SK-N-SH (cell line): ENCODE results near the gene QSOX2. TPM values are rescaled to one million over a fixed set of nuclear protein-coding genes. Genes with fewer than 3 reads are reported as not detected.

Experiments used
- CTCF ChIA-PET: fragments of 300-600, 350-600 bp; formaldehyde crosslinking; extraction: SDS; loops from one replicate; lab custom pipeline; 2021; lab: Yijun Ruan, JAX
- POLR2A ChIA-PET: fragments of 350-600 bp; sonication (Branson Sonifier 250); formaldehyde crosslinking; extraction: SDS; loops from one replicate; lab custom pipeline; 2020; ENCODE audit warnings: antibody characterized with exemption, inconsistent platforms; lab: Yijun Ruan, JAX
- DNase-seq: peaks from one replicate; pipeline ENCODE4 v3.0.0; 2012
- H2AFZ ChIP-seq: fragments of 200-600 bp; sonication (generic); 2 replicates; pipeline ENCODE4 v1.8.1; 2016; ENCODE audit warnings: antibody characterized with exemption, mild to moderate bottlenecking, low read depth
- H3F3A ChIP-seq: fragments of 200-600 bp; sonication (generic); replicated peaks from 2 replicates; pipeline ENCODE3; 2016; ENCODE audit warnings: antibody characterized with exemption, mild to moderate bottlenecking; ENCODE audit not compliant: insufficient read depth
- H3K27ac ChIP-seq, 2 experiments: fragments of 200-500 bp in 1 of 2; fragments of 200-600 bp in 1 of 2; sonication (Bioruptor generic) in 1 of 2; sonication (generic), shearing (Covaris generic) in 1 of 2; 2 replicates each; pipeline versions ENCODE4 v1.5.1 to v1.6.1; 2014 to 2016; ENCODE audit warnings: low read depth in 2 of 2, inconsistent platforms in 1 of 2, low read length in 1 of 2, mild to moderate bottlenecking in 1 of 2, mixed read lengths in 1 of 2
- H3K27me3 ChIP-seq: fragments of 200-600 bp; sonication (generic), shearing (Covaris generic); 2 replicates; pipeline ENCODE4 v1.6.1; 2016; ENCODE audit warnings: mixed run types; ENCODE audit not compliant: insufficient read depth
- H3K36me3 ChIP-seq, 2 experiments: fragments of 200-500 bp in 1 of 2; fragments of 200-600 bp in 1 of 2; sonication (Bioruptor generic) in 1 of 2; sonication (generic) in 1 of 2; replicated peaks in 1 of 2; 2 replicates each; pipeline versions ENCODE3 to v1.5.1; 2014 to 2016; ENCODE audit warnings: low read length in 1 of 2, mild to moderate bottlenecking in 1 of 2; ENCODE audit not compliant: insufficient read depth in 2 of 2, control insufficient read depth in 1 of 2
- H3K4me1 ChIP-seq, 2 experiments: fragments of 200-500 bp in 1 of 2; fragments of 200-600 bp in 1 of 2; sonication (Bioruptor generic) in 1 of 2; sonication (generic), shearing (Covaris generic) in 1 of 2; 2 replicates each; pipeline versions ENCODE4 v1.5.1 to v1.6.1; 2014 to 2016; ENCODE audit warnings: low read depth in 1 of 2, low read length in 1 of 2, mixed run types in 1 of 2; ENCODE audit not compliant: insufficient read depth in 2 of 2, control insufficient read depth in 1 of 2
- H3K4me2 ChIP-seq: fragments of 200-600 bp; sonication (generic), shearing (Covaris generic); 2 replicates; pipeline ENCODE4 v1.6.1; 2017; ENCODE audit warnings: mixed run types
- H3K4me3 ChIP-seq, 2 experiments: fragments of 200-500 bp in 1 of 2; fragments of 200-600 bp in 1 of 2; sonication (Bioruptor generic) in 1 of 2; sonication (generic), shearing (Covaris generic) in 1 of 2; 2 replicates each; pipeline versions ENCODE4 v1.5.1 to v1.8.1; 2014 to 2016; ENCODE audit warnings: low read depth in 2 of 2, inconsistent platforms in 1 of 2, low read length in 1 of 2, mild to moderate bottlenecking in 1 of 2, mixed read lengths in 1 of 2, moderate library complexity in 1 of 2
- H3K79me2 ChIP-seq: fragments of 200-600 bp; sonication (generic); 2 replicates; pipeline ENCODE4 v1.8.1; 2017; ENCODE audit warnings: mild to moderate bottlenecking; ENCODE audit not compliant: insufficient read depth
- H3K9ac ChIP-seq: fragments of 200-600 bp; sonication (generic); 2 replicates; pipeline ENCODE4 v1.6.1; 2017; ENCODE audit warnings: mixed run types
- H3K9me2 ChIP-seq: fragments of 200-600 bp; sonication (generic); 2 replicates; pipeline ENCODE4 v1.6.1; 2017; ENCODE audit warnings: mixed run types
- H3K9me3 ChIP-seq: fragments of 200-600 bp; sonication (generic); 2 replicates; pipeline ENCODE4 v1.6.1; 2017; ENCODE audit warnings: mixed run types, mild to moderate bottlenecking, moderate library complexity
- H4K20me1 ChIP-seq: fragments of 200-600 bp; sonication (generic); 2 replicates; pipeline ENCODE4 v1.6.1; 2017; ENCODE audit warnings: mild to moderate bottlenecking, mixed run types; ENCODE audit not compliant: insufficient read depth
- CHD2 ChIP-seq: fragments of 150-350 bp; IDR thresholded peaks from 2 replicates; pipeline ENCODE4 v1.6.1; 2018; ENCODE audit warnings: low read length; ENCODE audit not compliant: partially characterized antibody
- FOXJ3 ChIP-seq: sonication (generic); formaldehyde crosslinking; IDR thresholded peaks from 2 replicates; pipeline ENCODE4 v1.5.1; 2020; ENCODE audit warnings: mild to moderate bottlenecking, missing genetic modification reagents
- FOXM1 ChIP-seq: IDR thresholded peaks from 2 replicates; pipeline ENCODE4 v1.4.0; 2012; ENCODE audit warnings: low read depth, mild to moderate bottlenecking
- GABPA ChIP-seq: IDR thresholded peaks from 2 replicates; pipeline ENCODE4 v1.4.0; 2012; ENCODE audit warnings: low read depth, mild to moderate bottlenecking
- JUND ChIP-seq: IDR thresholded peaks from 2 replicates; pipeline ENCODE4 v1.4.0; 2012
- MEF2A ChIP-seq: IDR thresholded peaks from 2 replicates; pipeline ENCODE4 v1.4.0; 2012; ENCODE audit warnings: low read depth, borderline replicate concordance
- NFIC ChIP-seq: IDR thresholded peaks from 2 replicates; pipeline ENCODE4 v1.4.0; 2012; ENCODE audit warnings: borderline replicate concordance
- NRF1 ChIP-seq: IDR thresholded peaks from 2 replicates; pipeline ENCODE4 v1.6.1; 2012; ENCODE audit warnings: low read depth, mild to moderate bottlenecking, low read length
- POLR2AphosphoS5 ChIP-seq: IDR thresholded peaks from 2 replicates; pipeline ENCODE4 v1.6.1; 2012; ENCODE audit warnings: low read depth, low read length
- RAD21 ChIP-seq: IDR thresholded peaks from 2 replicates; pipeline ENCODE4 v1.6.1; 2012; ENCODE audit warnings: mild to moderate bottlenecking, low read length
- RCOR1 ChIP-seq: fragments of 150-350 bp; IDR thresholded peaks from 2 replicates; pipeline ENCODE4 v1.6.1; 2017; ENCODE audit warnings: antibody characterized with exemption, low read length
- REST ChIP-seq: IDR thresholded peaks from 2 replicates; pipeline ENCODE4 v1.6.1; 2012; ENCODE audit warnings: mild to moderate bottlenecking, low read depth, low read length, moderate library complexity
- RXRA ChIP-seq: IDR thresholded peaks from 2 replicates; pipeline ENCODE4 v1.4.0; 2012; ENCODE audit warnings: low read depth, mild to moderate bottlenecking, borderline replicate concordance
- SMC3 ChIP-seq: IDR thresholded peaks from 2 replicates; pipeline ENCODE4 v1.6.1; 2012; ENCODE audit warnings: low read depth, low read length, improper control_type of control experiment
- TAF1 ChIP-seq: IDR thresholded peaks from 2 replicates; pipeline ENCODE4 v1.6.1; 2012; ENCODE audit warnings: low read depth, mild to moderate bottlenecking, low read length, moderate library complexity, borderline replicate concordance
- TEAD4 ChIP-seq: IDR thresholded peaks from 2 replicates; pipeline ENCODE4 v1.4.0; 2012; ENCODE audit warnings: mild to moderate bottlenecking, borderline replicate concordance; ENCODE audit not compliant: insufficient read depth
- USF2 ChIP-seq: fragments of 150-350 bp; IDR thresholded peaks from 2 replicates; pipeline ENCODE4 v1.6.1; 2017; ENCODE audit warnings: antibody characterized with exemption, low read length, low read depth, borderline replicate concordance
- ZBTB33 ChIP-seq: IDR thresholded peaks from 2 replicates; pipeline ENCODE4 v1.4.0; 2012; ENCODE audit warnings: low read depth, borderline replicate concordance
- WGBS: methylation state at CpG from one replicate; pipeline ENCODE4 v1.1.6; 2017; ENCODE audit warnings: low lambda C conversion rate; 5-methylcytosine and 5-hydroxymethylcytosine counted together
- polyA plus RNA-seq, 3 experiments: library from polyadenylated mRNA; depleted of rRNA; stranded (reverse); fragments of >200 nt; gene quantifications; 2 replicates each; pipeline ENCODE4 v1.2.3, GENCODE V29; 2012

The QSOX2 gene
- polyA plus RNA-seq, 1 of the 3 experiments (the other 2 are of a cell fraction) = 26.6 TPM

GRCh38 chr9:136181784-136182419 lies 63.7 kb downstream of the QSOX2 start:
- 3% methylated on average over 4 of the region's 8 CpGs for WGBS
- no peak for TF ChIP-seq MEF2A
- TF ChIP-seq FOXM1 = no peak
- no peak for TF ChIP-seq GABPA
- TF ChIP-seq RAD21 = no peak
- TF ChIP-seq TEAD4 = no peak
- TF ChIP-seq FOXJ3 (CRISPR knock-in tag) = no peak
- no peak for TF ChIP-seq USF2
- no peak for TF ChIP-seq TAF1
- no peak for TF ChIP-seq ZBTB33
- TF ChIP-seq JUND = no peak
- ChIA-PET POLR2A (no interaction called here), CTCF (interaction anchor here (6.9 kb wide), 1 partner anchor 12 kb away, joined by 69 read pairs; no protein-coding TSS in a partner anchor)
- H3K27ac ChIP-seq = no peak overlapping the region
- H3K79me2 ChIP-seq = no peaks in the 10 kb centered on the region
- H3K4me1 ChIP-seq = peaks cover 0 to 10% of the 10 kb centered on the region in 2 experiments; a peak in 1 of 4 replicates
- no peak overlapping the region for H3K4me2 ChIP-seq
- H3K9me2 ChIP-seq = no peaks in the 10 kb centered on the region
- peaks cover 93% of the 10 kb centered on the region for H3K27me3 ChIP-seq
- H3F3A ChIP-seq = no peaks in the 10 kb centered on the region
- H3K9me3 ChIP-seq = no peaks in the 10 kb centered on the region
- H3K36me3 ChIP-seq = no peaks in the 10 kb centered on the region
- no peak overlapping the region for H3K9ac ChIP-seq
- no peaks in the 10 kb centered on the region for H4K20me1 ChIP-seq
- DNase-seq = no peak
- H2AFZ ChIP-seq = no peak overlapping the region
- no peak overlapping the region for H3K4me3 ChIP-seq

GRCh38 chr9:136180586-136180985 lies 65.0 kb downstream of the QSOX2 start:
- no peak overlapping the region for H3K27ac ChIP-seq

More at GRCh38 chr9:136180586-136180985, 65.0 kb downstream of the QSOX2 start:
- POLR2A ChIA-PET = no interaction called here
- H3K27me3 ChIP-seq = peaks cover 95% of the 10 kb centered on the region
- 15% methylated on average over 6 of the region's 11 CpGs for WGBS
- no peaks in the 10 kb centered on the region for H3F3A ChIP-seq
- no peak for DNase-seq
- CTCF ChIA-PET = interaction anchor here (1.5 kb wide), 1 partner anchor 104 kb away, joined by 3 read pairs; no protein-coding TSS in a partner anchor
- no peaks in the 10 kb centered on the region for H3K79me2 ChIP-seq
- no peaks in the 10 kb centered on the region for H3K36me3 ChIP-seq
- peaks cover 0 to 12% of the 10 kb centered on the region in 2 experiments; a peak in 1 of 4 replicates for H3K4me1 ChIP-seq
- no peaks in the 10 kb centered on the region for H3K9me2 ChIP-seq
- H4K20me1 ChIP-seq = no peaks in the 10 kb centered on the region
- no peak overlapping the region for H3K4me3 ChIP-seq
- H2AFZ ChIP-seq = no peak overlapping the region
- TF ChIP-seq REST (no peak), RXRA (no peak), CHD2 (no peak), POLR2AphosphoS5 (no peak), TAF1 (no peak), GABPA (no peak), USF2 (no peak), NRF1 (no peak), SMC3 (no peak), RAD21 (no peak), NFIC (no peak), FOXM1 (no peak), RCOR1 (no peak)
- H3K9me3 ChIP-seq = no peaks in the 10 kb centered on the region
- no peak overlapping the region for H3K4me2 ChIP-seq
- no peak overlapping the region for H3K9ac ChIP-seq
